OCI-LY3 (cell line): ENCODE results near the gene EVA1B.

Experiments
- EZH2phosphoT487 ChIP-seq: fragments of 200-600 bp; shearing (Covaris generic); IDR thresholded peaks from 2 replicates; pipeline ENCODE4 v1.6.1; 2018; ENCODE audit warnings: antibody characterized with exemption, mixed run types, low read depth
- TF ChIP-seq, protein P1 (sequence below): fragments of 200-600, 300-600 bp; sonication (generic); IDR thresholded peaks from 2 replicates; pipeline ENCODE4 v1.5.1; 2014; ENCODE audit warnings: antibody characterized with exemption, low read length, low read depth

DNA sequence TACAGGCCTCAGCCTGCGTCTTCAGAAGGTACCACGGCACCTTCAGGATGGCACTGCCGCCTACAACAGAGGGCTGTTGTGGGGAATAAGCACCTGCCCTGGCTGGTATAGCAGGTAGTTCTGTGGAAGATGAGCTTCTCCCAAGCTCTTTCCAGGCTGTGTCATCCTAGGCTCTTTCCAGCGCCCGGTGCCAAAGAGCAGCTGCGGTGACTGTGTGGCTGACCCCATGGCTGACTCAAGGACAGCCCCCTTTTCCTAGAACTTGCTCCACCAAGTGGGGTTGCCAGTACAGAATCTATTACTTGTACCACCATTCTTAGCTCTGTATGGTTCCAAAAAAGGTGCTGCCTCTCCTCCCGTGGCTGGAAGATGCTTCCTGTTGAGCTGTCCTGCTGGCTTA, 21.9 kb upstream of the EVA1B start:
- TF ChIP-seq, protein P1, sequence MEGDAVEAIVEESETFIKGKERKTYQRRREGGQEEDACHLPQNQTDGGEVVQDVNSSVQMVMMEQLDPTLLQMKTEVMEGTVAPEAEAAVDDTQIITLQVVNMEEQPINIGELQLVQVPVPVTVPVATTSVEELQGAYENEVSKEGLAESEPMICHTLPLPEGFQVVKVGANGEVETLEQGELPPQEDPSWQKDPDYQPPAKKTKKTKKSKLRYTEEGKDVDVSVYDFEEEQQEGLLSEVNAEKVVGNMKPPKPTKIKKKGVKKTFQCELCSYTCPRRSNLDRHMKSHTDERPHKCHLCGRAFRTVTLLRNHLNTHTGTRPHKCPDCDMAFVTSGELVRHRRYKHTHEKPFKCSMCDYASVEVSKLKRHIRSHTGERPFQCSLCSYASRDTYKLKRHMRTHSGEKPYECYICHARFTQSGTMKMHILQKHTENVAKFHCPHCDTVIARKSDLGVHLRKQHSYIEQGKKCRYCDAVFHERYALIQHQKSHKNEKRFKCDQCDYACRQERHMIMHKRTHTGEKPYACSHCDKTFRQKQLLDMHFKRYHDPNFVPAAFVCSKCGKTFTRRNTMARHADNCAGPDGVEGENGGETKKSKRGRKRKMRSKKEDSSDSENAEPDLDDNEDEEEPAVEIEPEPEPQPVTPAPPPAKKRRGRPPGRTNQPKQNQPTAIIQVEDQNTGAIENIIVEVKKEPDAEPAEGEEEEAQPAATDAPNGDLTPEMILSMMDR = no peak
- no peak for TF ChIP-seq EZH2phosphoT487
